ENCODE results near the gene EVA1A.

The EVA1A gene, protein sequence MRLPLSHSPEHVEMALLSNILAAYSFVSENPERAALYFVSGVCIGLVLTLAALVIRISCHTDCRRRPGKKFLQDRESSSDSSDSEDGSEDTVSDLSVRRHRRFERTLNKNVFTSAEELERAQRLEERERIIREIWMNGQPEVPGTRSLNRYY

DNA sequence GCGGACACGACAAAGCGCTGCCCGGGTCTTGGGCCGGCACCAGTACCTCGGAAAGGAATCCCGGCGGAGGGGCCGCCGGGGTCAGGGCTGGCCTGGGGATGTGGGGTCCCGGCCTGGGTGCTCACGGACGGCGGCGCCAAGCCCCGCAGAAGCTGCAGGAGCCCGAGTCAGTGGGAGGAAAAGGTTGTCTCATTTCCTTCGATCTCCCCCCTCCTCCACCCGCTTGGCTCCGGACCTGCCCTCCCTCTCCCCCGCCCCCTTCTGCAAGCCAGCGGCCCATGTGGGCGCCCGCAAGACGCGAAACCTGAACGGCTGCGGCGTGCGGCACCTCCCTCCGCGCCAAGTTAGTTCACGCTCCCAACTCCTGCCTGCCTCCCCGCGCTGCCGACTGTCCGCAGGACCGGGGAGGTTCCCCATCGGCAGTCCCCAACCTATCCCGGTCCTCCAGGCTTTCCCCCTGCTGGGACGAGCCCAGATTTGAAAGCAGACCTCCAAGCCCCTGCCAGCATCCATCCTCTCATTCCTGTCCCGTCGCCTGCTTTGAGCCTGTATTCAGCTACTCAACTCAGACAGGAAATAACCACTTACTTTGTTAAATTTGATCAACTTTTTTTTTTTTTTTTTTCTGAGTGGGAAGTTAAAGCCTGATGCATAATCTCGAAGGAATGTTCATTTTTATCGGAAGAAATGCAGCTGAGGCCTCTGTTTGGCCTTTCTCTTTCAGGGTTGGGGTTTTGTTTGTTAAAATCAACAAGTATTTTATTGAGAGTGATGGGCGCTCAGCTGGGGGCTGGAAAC, at the start of gene EVA1A:
Gene EVA1A (minus strand): TSS at position 172 of the 798 bp plus-strand sequence. CDS start 42,799 bp downstream, outside the sequence.
- DNase-seq = peak; percentile 80

DNA sequence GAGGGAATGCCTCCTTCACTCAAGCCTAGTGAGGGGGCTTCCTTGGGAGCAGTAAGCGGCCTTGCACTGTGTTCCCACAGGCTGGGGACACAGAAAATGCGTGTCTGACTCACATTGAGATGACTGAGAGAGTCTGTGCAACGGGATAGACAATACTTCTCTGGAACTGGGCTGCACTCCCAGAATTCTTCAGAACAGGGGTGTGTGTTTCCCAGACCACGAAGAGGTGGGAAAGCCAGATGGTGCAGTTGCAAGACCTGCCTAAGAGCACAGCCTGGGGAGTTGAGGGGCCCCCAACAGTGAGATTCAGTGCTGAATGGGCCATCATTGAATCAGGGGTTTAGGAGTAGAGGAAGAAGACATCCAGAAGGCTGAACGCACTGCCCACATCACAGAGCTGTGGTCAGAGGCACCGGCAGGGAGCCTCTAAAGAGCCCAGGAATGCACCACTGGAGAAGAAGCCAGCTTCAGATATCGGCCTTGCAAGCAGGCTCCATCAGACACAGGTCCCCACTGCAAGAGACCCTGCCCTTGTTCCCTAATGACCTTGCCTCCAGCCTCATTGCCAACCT, 49.3 kb upstream of the EVA1A start:
- no peak for DNase-seq

DNA sequence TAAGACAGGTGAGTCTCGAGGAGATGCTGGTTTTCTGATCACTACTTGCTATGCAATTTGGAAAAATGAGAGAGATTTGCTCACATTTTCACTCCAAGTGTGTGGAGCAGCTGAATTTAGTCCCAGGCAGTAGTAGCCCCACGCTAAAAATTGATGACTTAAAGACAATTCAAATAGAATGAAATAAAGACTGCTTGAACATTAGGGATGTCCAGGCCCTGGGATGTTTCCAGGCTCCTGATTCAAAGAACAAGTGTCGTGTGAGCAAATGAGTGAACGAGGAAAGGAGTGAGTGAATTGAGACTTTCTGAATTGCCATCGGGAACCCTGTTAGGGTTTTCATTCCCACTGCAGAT, 48.6 kb upstream of the EVA1A start:
- no peak for DNase-seq

DNA sequence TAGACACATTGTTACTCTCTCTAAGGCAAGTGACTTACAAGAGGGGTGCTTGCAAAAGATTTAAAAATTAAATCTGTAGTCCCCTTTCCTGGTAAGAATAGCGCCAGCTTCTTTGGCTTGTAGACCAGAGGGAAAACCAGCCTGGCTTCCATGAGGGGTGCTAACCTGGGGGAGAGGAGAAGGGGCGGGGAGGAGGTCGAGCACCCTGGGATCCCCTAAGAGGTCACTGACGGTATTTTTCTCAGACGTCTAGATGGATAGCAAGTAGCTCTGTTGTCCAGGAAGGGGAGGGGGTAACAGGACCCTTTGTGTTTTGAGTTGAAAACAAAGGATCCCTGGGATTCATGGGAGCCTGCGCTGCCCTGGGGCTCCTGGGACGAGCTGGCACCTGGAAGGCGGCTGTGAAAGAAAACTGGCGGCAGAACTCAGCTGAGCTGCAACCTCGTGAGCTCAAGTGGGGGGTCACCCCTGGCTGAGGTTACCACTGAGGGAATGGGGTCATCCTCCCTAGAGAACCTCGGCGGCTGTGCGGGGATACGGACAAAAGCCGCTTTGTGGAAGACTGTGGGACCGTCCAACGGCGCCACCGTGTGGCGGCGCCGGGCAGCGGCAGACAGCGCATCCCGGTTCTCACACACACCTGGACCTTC, 48.1 kb upstream of the EVA1A start:
- DNase-seq = peak; percentile 91

DNA sequence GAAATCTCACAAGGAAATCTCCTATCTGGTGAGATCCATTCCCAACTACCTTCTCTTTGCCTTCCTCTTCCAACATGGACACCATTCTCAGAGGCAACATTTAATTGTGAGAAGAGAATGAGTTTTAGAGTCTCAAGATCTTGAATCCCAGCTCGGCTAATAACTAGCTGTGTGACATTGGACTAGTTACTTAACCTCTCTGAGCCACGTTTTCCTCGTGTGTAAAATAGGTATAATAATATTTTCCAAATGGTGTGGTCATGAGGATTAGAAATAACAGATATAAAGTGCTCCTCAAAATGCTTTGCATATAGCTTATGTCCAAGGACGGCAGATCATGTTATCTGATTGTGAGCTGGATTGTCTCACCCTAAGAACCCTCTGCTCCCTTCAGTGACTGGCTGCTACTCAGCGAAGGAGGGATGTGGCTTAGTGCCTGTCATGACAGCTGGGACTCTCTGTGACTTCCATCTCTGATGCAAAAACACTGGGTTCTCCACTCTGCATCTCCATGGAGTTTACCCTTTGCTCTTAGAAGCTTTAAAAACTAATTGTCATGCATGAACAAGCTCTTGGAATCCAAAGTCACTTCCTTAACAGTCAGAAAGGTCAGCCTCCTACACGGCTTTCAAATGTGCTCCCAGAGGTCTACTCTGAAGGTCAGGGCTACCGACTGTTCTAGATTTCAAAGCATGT, 47.4 kb upstream of the EVA1A start:
- peak; percentile 80 for DNase-seq

DNA sequence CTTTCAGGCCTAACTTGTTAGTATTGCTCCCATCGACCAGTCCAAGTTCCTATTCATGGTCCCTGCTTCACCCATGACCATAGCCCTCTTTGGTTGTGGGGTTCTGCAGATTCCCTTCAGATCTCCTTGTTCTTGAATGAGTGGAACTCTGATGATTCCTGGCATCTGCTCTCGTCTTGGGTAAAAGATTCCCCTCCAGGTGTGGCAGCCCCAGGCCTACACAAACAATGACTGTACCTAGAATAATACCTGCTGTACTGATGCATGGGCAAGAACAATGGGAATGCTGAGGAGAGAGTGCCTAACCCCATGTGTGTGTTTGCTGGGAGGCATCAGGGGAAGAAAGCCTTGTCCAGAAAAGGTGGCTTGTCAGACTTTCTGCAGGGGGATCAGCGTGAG, 46.7 kb upstream of the EVA1A start:
- no peak for DNase-seq

DNA sequence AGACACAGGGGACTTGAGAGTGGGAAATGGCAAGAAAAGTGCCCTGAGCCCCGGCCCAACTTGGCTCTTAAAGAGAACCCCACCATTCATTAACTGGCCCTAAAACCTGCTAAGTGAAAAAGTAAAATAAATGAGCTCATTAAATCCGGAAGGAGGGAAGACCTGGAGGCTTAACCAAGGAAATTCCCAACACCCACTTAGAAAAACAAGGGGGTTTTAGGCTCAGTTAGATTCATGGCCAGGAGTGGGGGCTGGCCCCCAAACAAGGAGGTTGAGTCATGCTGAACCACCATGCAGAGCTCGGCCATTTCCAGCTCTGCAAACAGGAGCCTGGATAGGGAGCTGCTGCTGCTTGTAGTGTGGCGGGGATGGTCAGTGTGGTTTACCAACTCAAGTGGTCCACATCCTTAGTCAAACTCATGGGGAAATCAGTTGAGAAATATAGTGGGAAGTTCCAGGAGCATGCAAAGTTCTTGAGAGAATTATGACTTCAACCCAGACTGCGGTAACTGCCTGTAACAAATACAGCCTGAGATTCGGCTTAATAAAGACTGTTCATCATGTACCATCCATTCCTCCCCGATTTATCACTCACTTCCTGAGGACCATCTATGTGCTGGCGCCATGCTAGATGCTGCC, 46.1 kb upstream of the EVA1A start:
- DNase-seq = no peak

DNA sequence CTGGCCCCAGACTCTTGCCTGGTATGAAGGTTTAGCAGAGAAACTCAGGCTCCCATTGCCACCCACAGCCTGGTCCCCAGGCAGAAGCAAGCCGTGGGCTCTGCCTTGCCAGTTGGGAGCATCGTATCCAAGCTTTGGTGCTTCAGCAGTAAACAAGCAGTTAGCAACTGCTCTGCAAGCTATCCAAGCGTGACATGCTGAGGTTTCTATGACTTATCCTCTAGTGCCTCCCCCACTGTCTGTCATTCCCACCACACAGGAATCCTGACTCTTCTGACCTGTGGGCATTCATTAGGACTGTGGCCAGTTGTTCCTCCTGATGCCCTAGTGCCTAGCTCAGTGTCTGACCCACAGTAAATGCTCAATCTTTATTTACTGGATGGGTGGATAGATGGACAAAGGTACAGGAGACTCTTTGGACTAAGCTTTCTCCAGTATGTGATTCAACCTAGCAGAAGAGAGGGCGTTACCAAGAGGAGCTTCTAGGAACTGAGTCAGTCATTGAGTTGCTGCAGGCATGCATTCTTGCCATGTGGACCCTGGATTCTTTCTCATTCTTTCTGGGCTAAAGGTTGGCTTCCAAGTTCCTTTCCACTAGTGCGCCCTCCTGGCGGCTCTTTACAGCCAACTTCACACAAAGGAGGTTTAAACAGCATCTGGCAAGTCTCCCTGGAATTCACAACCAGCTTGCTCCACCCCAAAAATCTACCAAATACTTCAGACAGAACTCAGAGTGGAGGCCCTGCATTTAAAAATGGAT, 45.2 kb upstream of the EVA1A start:
- no peak for DNase-seq

DNA sequence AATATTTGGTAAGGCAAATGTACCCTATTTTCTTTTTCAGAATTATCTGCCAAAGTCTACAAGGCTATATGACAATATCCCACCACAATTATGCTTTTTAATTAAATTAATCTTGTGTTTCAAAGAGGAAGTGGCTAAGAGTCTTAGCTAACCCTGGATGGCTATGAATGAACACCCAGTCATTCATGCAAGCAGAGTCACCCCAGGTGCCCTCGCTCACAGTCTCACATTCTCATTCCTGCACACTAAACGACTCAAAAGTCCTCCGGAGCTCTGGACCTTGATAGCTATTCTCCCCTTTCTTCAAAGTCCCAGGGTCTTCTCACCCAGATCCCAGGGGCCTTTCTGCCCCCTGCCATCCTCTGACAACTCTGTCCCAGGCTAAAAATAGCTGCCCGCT, 43.7 kb upstream of the EVA1A start:
- no peak for DNase-seq

DNA sequence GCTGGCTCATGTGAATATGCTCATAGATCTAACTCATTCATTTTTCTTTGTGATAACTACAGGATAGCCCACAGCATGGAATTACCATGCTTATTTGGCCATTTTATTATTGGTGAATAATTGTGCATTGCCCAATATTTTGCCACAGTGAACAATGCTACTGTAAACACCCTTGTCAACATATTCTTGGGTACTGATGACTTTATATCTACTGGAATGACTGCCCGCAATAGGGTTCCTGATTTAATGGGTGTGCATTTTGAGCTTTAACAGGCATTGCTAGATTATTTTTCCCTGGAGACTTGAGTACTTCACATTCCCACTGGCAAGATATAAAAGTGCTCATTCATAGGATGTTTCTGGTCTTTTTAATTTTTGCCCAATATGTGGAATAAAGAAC, 42.7 kb upstream of the EVA1A start:
- DNase-seq = no peak

DNA sequence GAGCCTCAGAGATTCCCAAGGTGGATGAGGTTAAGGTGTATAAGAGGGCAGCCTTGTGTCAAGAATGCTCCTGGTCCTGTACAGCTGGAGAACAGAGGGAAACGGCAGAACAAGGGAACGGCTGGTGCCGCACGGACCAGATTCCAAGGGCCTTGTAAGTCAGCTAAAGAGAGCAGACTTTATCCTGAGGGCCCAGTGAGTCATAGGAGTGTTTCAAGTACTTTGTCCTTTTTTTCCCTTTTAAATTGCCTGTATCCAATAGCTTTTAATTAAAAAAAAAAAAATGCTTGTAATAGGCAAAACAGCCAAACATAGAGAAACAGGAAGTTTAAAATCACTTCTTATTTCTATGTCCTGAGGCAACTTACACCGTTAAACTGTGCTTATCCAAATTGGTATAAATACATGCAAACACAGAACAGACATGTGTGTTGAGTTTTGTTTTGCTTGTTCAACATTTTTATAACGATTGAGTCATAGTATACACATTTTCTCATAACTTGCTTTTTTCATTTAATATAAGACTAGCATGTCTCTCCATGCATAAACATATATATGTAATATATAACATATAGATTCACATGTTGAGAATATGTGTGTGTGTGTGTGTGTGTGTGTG, 42.1 kb upstream of the EVA1A start:
- DNase-seq = no peak

DNA sequence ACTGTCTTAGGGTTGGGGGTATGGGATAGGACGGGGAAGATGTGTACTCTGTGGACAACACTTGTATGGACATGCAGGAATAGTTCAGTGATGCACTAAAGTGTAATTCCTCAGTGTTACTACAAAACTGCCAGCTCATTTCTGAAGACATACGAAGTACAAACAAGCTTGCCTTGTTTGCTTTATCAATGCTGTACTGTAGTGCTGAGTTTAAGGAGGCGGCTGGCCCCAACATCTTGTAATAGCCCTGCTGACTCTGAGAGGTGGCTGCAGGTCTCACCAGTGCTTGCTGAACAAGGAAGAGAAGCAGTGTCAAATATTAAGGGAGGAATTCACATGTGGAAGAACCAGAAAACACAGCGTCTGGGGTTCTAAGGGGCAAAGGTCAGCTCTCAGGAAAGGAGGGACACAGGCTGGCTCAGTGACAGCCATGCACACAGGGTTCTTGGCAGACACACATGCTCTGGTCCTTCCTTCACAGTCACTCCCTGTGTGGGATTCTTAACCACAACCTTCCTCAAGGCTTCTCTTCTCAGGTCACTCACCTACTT, 39.8 kb upstream of the EVA1A start:
- no peak for DNase-seq

DNA sequence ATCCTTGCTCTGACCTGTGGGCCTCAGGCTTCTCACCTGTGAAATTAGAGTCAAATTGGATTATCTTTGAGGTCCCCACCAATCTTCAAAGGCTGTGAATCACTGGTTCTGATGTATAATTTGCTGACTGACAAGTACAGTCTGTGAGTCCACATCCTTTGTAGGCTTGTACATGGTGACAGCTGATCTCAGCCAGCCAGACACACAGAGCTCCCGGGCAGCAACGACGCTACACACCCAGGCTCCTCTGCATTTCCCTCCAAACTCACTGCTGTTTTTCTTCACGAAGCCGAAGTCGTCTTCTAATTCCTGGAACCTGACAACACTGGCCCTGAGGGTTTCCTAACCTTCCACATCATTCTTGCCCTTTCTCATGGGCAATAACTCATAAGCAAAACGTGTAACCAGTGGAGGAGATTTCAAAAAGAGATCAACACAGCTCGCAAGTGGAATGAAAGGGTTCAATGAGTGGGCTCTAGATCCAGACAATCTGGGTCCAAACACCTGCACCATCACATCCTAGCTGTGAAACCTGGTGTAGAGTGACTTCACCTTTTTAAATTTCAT, 37.9 kb upstream of the EVA1A start:
- DNase-seq = no peak

DNA sequence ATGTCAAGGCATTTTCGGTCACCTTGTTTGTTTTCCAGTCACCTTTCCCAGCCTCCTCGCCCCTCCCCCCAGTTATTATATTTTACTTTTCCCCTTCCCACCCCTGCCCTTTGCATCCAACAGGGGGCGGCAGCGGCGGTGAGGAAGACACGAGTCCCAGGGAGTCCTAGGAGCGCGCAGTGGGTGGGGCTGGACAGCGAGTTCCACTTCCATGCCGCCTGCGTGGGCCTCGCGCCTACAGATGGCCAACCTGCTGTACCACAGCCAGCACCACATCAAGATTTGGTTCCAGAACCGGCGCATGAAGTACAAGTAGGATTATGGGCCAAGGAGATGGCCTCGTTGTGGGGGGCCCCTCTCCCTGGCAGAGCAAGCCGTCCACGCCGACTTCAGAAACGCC, 37.2 kb upstream of the EVA1A start:
- DNase-seq = no peak

DNA sequence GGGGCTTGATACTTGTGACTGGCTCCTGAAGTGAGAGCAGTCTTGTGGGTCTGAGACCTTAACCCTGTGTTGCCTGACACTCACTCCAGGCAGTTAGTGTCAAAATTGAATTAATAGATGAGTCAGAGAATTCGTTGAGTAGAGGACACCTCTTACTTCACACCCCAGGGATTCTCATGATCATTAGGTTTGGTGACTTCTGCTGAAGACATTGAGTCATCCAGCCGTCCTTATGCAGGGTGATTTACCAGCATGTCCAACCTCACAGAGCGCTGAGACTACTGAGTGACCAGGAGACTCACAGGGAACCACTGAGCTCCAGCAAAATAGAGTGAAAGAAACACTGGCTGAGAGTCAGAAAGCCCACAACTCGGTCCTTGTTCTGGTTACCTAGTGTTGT, 36.0 kb upstream of the EVA1A start:
- no peak for DNase-seq

DNA sequence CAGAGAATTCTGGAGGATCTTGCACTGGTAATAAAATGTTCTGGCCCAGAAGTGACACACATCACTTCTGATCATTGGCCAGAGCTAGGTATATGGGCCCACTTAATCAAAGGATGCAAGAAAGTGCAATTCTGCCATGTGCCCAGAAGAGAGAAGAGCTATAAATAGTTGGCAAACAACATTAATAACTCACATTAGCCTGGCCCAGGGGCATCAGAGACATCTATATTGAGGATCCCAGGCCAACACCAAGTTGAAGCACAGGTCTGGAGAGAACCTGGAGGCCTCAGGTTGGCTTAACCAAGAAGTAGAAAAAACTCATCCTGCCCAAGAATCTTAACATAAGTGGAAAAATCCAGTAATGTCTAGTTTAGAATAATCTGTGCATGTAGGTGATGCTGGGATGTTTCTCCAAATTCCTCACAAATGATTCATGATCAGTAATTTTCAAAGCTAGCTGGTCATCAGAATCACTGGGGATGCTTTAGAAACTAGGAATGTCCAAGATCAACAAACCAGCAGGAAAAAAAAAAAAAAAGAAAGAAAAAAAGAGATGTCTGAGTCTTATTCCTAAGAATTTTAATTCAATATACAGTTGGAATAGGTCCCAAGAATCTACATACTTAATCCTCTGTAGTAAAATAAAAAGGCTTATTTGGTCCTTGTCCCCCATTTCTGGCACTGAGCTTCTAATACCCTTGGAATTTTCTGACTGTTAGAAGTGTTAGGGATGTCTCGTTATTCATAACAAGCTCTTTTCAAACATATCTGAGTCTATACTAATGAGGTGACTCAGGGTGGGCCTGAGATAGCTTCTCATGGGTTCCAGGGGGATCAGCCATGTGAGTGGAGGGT, 35.0 kb upstream of the EVA1A start:
- DNase-seq = no peak

DNA sequence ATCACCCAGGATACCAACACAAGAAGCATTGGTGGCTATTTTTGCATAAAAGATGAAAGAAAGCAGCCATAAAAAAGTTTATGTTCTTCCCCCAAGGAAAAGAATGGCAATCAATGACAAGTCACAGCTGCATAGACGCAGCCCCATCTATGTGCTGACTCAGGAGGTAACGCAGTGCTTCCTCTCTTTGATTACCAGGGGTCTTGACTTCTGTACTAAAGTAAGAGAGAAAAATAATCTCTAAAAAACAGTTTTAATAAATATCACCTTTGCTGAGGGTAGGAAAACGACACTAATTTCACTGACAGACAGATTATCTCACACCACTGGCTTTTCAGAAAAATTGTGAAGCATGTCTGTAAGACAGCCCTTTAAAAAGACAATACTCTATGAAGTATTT, 33.9 kb upstream of the EVA1A start:
- no peak for DNase-seq

DNA sequence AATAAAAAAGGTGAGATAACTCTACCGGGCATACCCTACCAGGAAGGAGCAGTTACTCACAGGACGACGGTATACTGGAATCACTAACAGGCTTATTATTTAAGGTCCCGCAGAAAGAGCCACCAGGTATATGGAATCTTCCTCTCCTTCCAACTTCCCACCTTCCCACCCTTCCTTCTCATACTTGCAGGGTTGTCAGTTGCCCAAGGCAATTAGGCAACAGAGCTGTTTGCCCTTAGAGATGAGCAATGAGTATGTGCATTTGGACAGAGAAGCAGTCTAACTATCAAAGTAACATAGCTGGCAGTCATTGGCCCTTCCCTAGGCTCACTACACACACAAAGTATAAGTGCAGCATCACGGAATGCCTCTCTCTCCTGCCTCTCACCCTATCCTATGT, 32.1 kb upstream of the EVA1A start:
- no peak for DNase-seq

DNA sequence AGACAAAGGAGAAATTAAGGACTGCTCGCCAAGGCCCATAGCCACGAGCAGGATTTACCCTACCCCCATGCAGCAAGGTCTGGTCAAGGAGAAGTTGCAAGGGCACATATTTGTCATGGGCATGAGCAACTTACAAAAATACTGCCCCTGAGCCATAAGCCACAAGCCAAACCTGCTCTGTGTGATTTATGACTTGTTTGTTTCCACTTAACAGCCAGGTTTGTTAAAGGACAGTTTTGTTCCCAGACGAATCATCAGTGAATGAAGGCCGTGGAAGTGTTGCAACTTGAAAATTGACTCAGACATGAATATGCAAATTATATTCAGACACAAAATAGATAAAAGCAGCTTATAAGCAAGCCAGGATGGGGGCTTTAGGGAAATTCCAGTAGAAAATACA, 31.3 kb upstream of the EVA1A start:
- DNase-seq = no peak
